Smooth muscle cell (in vitro differentiated cells): Measurements from ENCODE around the gene CAMTA1. TPM values are rescaled to one million over a fixed set of nuclear protein-coding genes. Genes with fewer than 3 reads are reported as not detected.

Source experiments
- DNase-seq: peaks from one replicate; lab custom pipeline; 2025; ENCODE audit not compliant: unreplicated experiment; lab: John Stamatoyannopoulos, UW
- H2AFZ ChIP-seq: fragments of 200-600 bp; sonication (generic); 2 replicates; pipeline ENCODE4 v1.6.0; 2016; ENCODE audit warnings: antibody characterized with exemption, low read depth, mild to moderate bottlenecking
- H3F3A ChIP-seq: fragments of 200-600 bp; sonication (generic); 2 replicates; pipeline ENCODE4 v1.6.0; 2017; ENCODE audit warnings: antibody characterized with exemption, low read depth
- H3K27ac ChIP-seq: fragments of 200-600 bp; sonication (generic); 2 replicates; pipeline ENCODE4 v1.5.1; 2016; ENCODE audit warnings: low read depth, mild to moderate bottlenecking
- H3K27me3 ChIP-seq: fragments of 200-600 bp; sonication (generic); 2 replicates; pipeline ENCODE4 v1.6.1; 2016; ENCODE audit warnings: low read depth, mild to moderate bottlenecking
- H3K36me3 ChIP-seq: fragments of 200-600 bp; sonication (generic); 2 replicates; pipeline ENCODE4 v1.5.1; 2016; ENCODE audit warnings: low read depth
- H3K4me1 ChIP-seq: fragments of 200-600 bp; sonication (generic); 2 replicates; pipeline ENCODE4 v1.5.1; 2016; ENCODE audit warnings: low read depth
- H3K4me2 ChIP-seq: fragments of 200-600 bp; sonication (generic); 2 replicates; pipeline ENCODE4 v1.6.0; 2016; ENCODE audit warnings: mild to moderate bottlenecking
- H3K4me3 ChIP-seq: fragments of 200-600 bp; sonication (generic); 2 replicates; pipeline ENCODE4 v1.5.1; 2016; ENCODE audit warnings: mild to moderate bottlenecking
- H3K79me2 ChIP-seq: fragments of 200-600 bp; sonication (generic); 2 replicates; pipeline ENCODE4 v1.6.0; 2016; ENCODE audit warnings: low read depth, mild to moderate bottlenecking
- H3K9ac ChIP-seq: fragments of 200-600 bp; sonication (generic); 2 replicates; pipeline ENCODE4 v1.6.0; 2016; ENCODE audit warnings: low read depth
- H3K9me3 ChIP-seq: fragments of 200-600 bp; sonication (generic); replicated peaks from 2 replicates; pipeline ENCODE4 v1.5.1; 2016; ENCODE audit warnings: low read depth
- H4K20me1 ChIP-seq: fragments of 200-600 bp; sonication (generic); 2 replicates; pipeline ENCODE4 v1.6.0; 2016; ENCODE audit warnings: low read depth
- CTCF ChIP-seq: fragments of 200-600 bp; sonication (generic); IDR thresholded peaks from 2 replicates; pipeline ENCODE4 v1.5.1; 2017; ENCODE audit warnings: borderline replicate concordance, mild to moderate bottlenecking, antibody characterized with exemption; ENCODE audit not compliant: insufficient read depth, poor library complexity, severe bottlenecking
- WGBS: methylation state at CpG from one replicate; pipeline ENCODE4 v1.1.7; 2016; ENCODE audit warnings: low lambda C conversion rate; 5-methylcytosine and 5-hydroxymethylcytosine counted together
- polyA plus RNA-seq: library from polyadenylated mRNA; unstranded; fragments of >200 nt; fragmentation: Nextera tagmentation; extraction: Ambion mirVana; gene quantifications from 2 replicates; pipeline ENCODE4 v1.2.1, GENCODE V29; 2016
- total RNA-seq: library from RNA; depleted of rRNA; stranded (reverse); fragments of >200 nt; gene quantifications from 2 replicates; pipeline ENCODE4 v1.2.3, GENCODE V29; 2014

Gene CAMTA1
- total and polyA plus RNA-seq, 2 experiments from 2014 or later: 139 to 145 TPM

- no peak for TF ChIP-seq CTCF
- Histone ChIP-seq H3K9ac (no peak overlapping the region), H3K4me3 (no peak overlapping the region), H3K4me1 (peaks cover 7% of the 10 kb centered on the region), H3K27ac (no peak overlapping the region), H3F3A (no peaks in the 10 kb centered on the region), H3K9me3 (no peaks in the 10 kb centered on the region), H3K4me2 (no peak overlapping the region), H2AFZ (no peak overlapping the region), H3K79me2 (no peaks in the 10 kb centered on the region), H3K36me3 (no peaks in the 10 kb centered on the region), H4K20me1 (no peaks in the 10 kb centered on the region), H3K27me3 (no peaks in the 10 kb centered on the region)
- no peak for DNase-seq
- 87% methylated on average over 11 of the region's 11 CpGs for WGBS
Measured at GRCh38 chr1:7535016-7535415, 749.8 kb downstream of the CAMTA1 start.

- Histone ChIP-seq H3F3A (no peaks in the 10 kb centered on the region), H3K4me3 (no peak overlapping the region), H3K4me1 (peaks cover 7% of the 10 kb centered on the region), H3K27me3 (no peaks in the 10 kb centered on the region), H2AFZ (no peak overlapping the region), H4K20me1 (no peaks in the 10 kb centered on the region), H3K9me3 (no peaks in the 10 kb centered on the region), H3K9ac (no peak overlapping the region), H3K4me2 (no peak overlapping the region), H3K27ac (no peak overlapping the region), H3K36me3 (no peaks in the 10 kb centered on the region), H3K79me2 (no peaks in the 10 kb centered on the region)
- DNase-seq: no peak
- 44% methylated on average over 23 of the region's 23 CpGs for WGBS
- TF ChIP-seq CTCF: no peak
Measured at GRCh38 chr1:7535934-7536878, 751.0 kb downstream of the CAMTA1 start.

- no peak overlapping the region for H2AFZ ChIP-seq
- H3K27ac ChIP-seq: no peak overlapping the region
- no peak overlapping the region for H3K4me3 ChIP-seq
- H3K27me3 ChIP-seq: no peaks in the 10 kb centered on the region
- DNase-seq: no peak
- H3K36me3 ChIP-seq: no peaks in the 10 kb centered on the region
- peaks cover 10% of the 10 kb centered on the region for H3K4me1 ChIP-seq
- WGBS: 81% methylated on average over 20 of the region's 20 CpGs
- no peak for TF ChIP-seq CTCF
- no peaks in the 10 kb centered on the region for H3K9me3 ChIP-seq
- H3K9ac ChIP-seq: no peak overlapping the region
- H3K4me2 ChIP-seq: no peak overlapping the region
- no peaks in the 10 kb centered on the region for H3K79me2 ChIP-seq
- H4K20me1 ChIP-seq: no peaks in the 10 kb centered on the region
- no peaks in the 10 kb centered on the region for H3F3A ChIP-seq
Measured at GRCh38 chr1:7536891-7537591, 751.8 kb downstream of the CAMTA1 start.
